Parathyroid adenoma (tissue), 2 donors: ENCODE results near the gene OASL.

ENCODE experiments used
- H2AFZ ChIP-seq: fragments of 300-600 bp; sonication (generic); one replicate; pipeline ENCODE4 v1.7.0; 2017; ENCODE audit warnings: antibody characterized with exemption, mild to moderate bottlenecking
- H3K27ac ChIP-seq: fragments of 300-600 bp; sonication (generic); one replicate; pipeline ENCODE4 v1.7.0; 2017
- H3K27me3 ChIP-seq: fragments of 300-600 bp; sonication (generic); one replicate; pipeline ENCODE4 v1.7.0; 2017; ENCODE audit warnings: low read length; ENCODE audit not compliant: control insufficient read depth, insufficient read depth
- H3K36me3 ChIP-seq: fragments of 300-600 bp; sonication (generic); one replicate; pipeline ENCODE4 v1.7.0; 2017; ENCODE audit warnings: low read length; ENCODE audit not compliant: control insufficient read depth, insufficient read depth
- H3K4me1 ChIP-seq: fragments of 300-600 bp; sonication (generic); one replicate; pipeline ENCODE4 v1.7.0; 2017; ENCODE audit warnings: control low read depth
- H3K4me2 ChIP-seq: fragments of 300-600 bp; sonication (generic); one replicate; pipeline ENCODE4 v1.7.0; 2017; ENCODE audit warnings: low read length
- H3K4me3 ChIP-seq: fragments of 300-600 bp; sonication (generic); one replicate; pipeline ENCODE4 v1.7.0; 2017; ENCODE audit warnings: low read depth, low read length
- H3K79me2 ChIP-seq: fragments of 300-600 bp; sonication (generic); one replicate; pipeline ENCODE4 v1.7.0; 2017; ENCODE audit warnings: control low read depth
- H3K9ac ChIP-seq: fragments of 300-600 bp; sonication (generic); one replicate; pipeline ENCODE4 v1.7.0; 2017; ENCODE audit warnings: mild to moderate bottlenecking
- H3K9me3 ChIP-seq: fragments of 300-600 bp; sonication (generic); one replicate; pipeline ENCODE4 v1.7.0; 2017; ENCODE audit warnings: low read length; ENCODE audit not compliant: control insufficient read depth
- CTCF ChIP-seq: fragments of 300-600 bp; sonication (generic); IDR thresholded peaks from one replicate; pipeline ENCODE4 v1.7.0; 2017; ENCODE audit warnings: antibody characterized with exemption, mild to moderate bottlenecking
- donor health status: primary hyperparathyroidism.

OASL gene

GRCh38 chr12:121015825-121016766, 22.9 kb downstream of the OASL start, which contains the start of gene C12orf43:
C12orf43 (minus strand) TSS chr12:121016487; CDS start chr12:121016474, 13 bp downstream.
- peak within 1 kb of the TSS; percentile 26 for H3K27ac ChIP-seq
- no peaks in the 10 kb centered on the region for H3K27me3 ChIP-seq
- H3K9ac ChIP-seq: no peak within 1 kb of the TSS
- H3K4me1 ChIP-seq: peaks cover 9% of the 10 kb centered on the region
- peaks cover 11% of the 10 kb centered on the region for H3K79me2 ChIP-seq
- H3K4me2 ChIP-seq: peak within 1 kb of the TSS; percentile 82
- no peaks in the 10 kb centered on the region for H3K9me3 ChIP-seq
- H3K36me3 ChIP-seq: no peaks in the 10 kb centered on the region
- H2AFZ ChIP-seq: peak within 1 kb of the TSS; percentile 85
- peak within 1 kb of the TSS; percentile 78 for H3K4me3 ChIP-seq
- TF ChIP-seq CTCF: no peak

GRCh38 chr12:121013715-121014114, 25.3 kb downstream of the OASL start:
- H3K9ac ChIP-seq: no peak overlapping the region
- no peak for TF ChIP-seq CTCF
- peaks cover 11% of the 10 kb centered on the region for H3K79me2 ChIP-seq
- no peaks in the 10 kb centered on the region for H3K9me3 ChIP-seq
- no peak overlapping the region for H2AFZ ChIP-seq
- no peak overlapping the region for H3K27ac ChIP-seq
- no peaks in the 10 kb centered on the region for H3K27me3 ChIP-seq
- H3K4me3 ChIP-seq: no peak overlapping the region
- no peaks in the 10 kb centered on the region for H3K36me3 ChIP-seq
- no peak overlapping the region for H3K4me2 ChIP-seq
- H3K4me1 ChIP-seq: peaks cover 9% of the 10 kb centered on the region

- Histone ChIP-seq H3K36me3 (no peaks in the 10 kb centered on the region), H2AFZ (no peak overlapping the region), H3K4me3 (no peak overlapping the region), H3K4me2 (no peak overlapping the region), H3K27me3 (no peaks in the 10 kb centered on the region), H3K79me2 (peaks cover 11% of the 10 kb centered on the region), H3K9me3 (no peaks in the 10 kb centered on the region), H3K9ac (no peak overlapping the region), H3K27ac (no peak overlapping the region), H3K4me1 (peaks cover 9% of the 10 kb centered on the region)
- TF ChIP-seq CTCF: no peak
Measured at GRCh38 chr12:121011820-121012219, 27.2 kb downstream of the OASL start.

GRCh38 chr12:121010860-121011259, 28.2 kb downstream of the OASL start:
- Histone ChIP-seq H3K9me3 (no peaks in the 10 kb centered on the region), H2AFZ (no peak overlapping the region), H3K4me1 (peaks cover 9% of the 10 kb centered on the region), H3K4me2 (no peak overlapping the region), H3K4me3 (no peak overlapping the region), H3K36me3 (no peaks in the 10 kb centered on the region), H3K79me2 (peaks cover 9% of the 10 kb centered on the region), H3K27ac (no peak overlapping the region), H3K27me3 (no peaks in the 10 kb centered on the region), H3K9ac (no peak overlapping the region)
- no peak for TF ChIP-seq CTCF
